Measurements from ENCODE around the gene NIT2.
A peak's percentile ranks its signal among the peaks of the same experiment; 100 is the strongest.
"Not testable (repeated sequence)": the region's sequence is repeated elsewhere in the genome, so short reads cannot be mapped to it uniquely, and the experiment has no call there.

Gene NIT2
- total RNA-seq, result 28.7 to 36.6 reads per million in 2 donors

- peak; percentile 60 to 90 (median 68) for DNase-seq
Measured at GRCh38 chr3:100334488-100335351, at the start of gene NIT2. Gene NIT2, plus strand, starts transcription at chr3:100334757. Its CDS starts 35 bp downstream, at chr3:100334792.

GRCh38 chr3:100288288-100288894 is 46.2 kb upstream of the NIT2 start:
- no peak for DNase-seq

GRCh38 chr3:100289339-100289738 is 45.2 kb upstream of the NIT2 start:
- DNase-seq, result no peak

- no peak for DNase-seq
Measured at GRCh38 chr3:100295089-100295488, 39.5 kb upstream of the NIT2 start.

GRCh38 chr3:100297784-100298183 is 36.8 kb upstream of the NIT2 start:
- DNase-seq, result no peak

GRCh38 chr3:100299016-100299415 is 35.5 kb upstream of the NIT2 start:
- no peak for DNase-seq

- no peak for DNase-seq
Measured at GRCh38 chr3:100306695-100307094, 27.9 kb upstream of the NIT2 start.

- no peak for DNase-seq
Measured at GRCh38 chr3:100310355-100310965, 24.1 kb upstream of the NIT2 start.

GRCh38 chr3:100311011-100311410 is 23.5 kb upstream of the NIT2 start:
- DNase-seq, result no peak

- DNase-seq, result peak in 2 of 5 experiments; percentile 34 to 69
Measured at GRCh38 chr3:100316641-100317069, 17.9 kb upstream of the NIT2 start.

GRCh38 chr3:100317912-100318311 is 16.6 kb upstream of the NIT2 start:
- DNase-seq, result peak in 1 of 5 experiments; percentile 54

GRCh38 chr3:100319951-100320350 is 14.6 kb upstream of the NIT2 start:
- DNase-seq, result no peak

- no peak for DNase-seq
Measured at GRCh38 chr3:100324044-100324443, 10.5 kb upstream of the NIT2 start.

- DNase-seq, result no peak
Measured at GRCh38 chr3:100325827-100326226, 8.7 kb upstream of the NIT2 start.

GRCh38 chr3:100327377-100327776 is 7.2 kb upstream of the NIT2 start:
- not testable (repeated sequence) for DNase-seq

GRCh38 chr3:100329800-100330489 is 4.6 kb upstream of the NIT2 start:
- no peak for DNase-seq

- DNase-seq, result no peak
Measured at GRCh38 chr3:100330651-100331050, 3.9 kb upstream of the NIT2 start.

- DNase-seq, result no peak
Measured at GRCh38 chr3:100331660-100332059, 2.9 kb upstream of the NIT2 start.

- DNase-seq, result no peak
Measured at GRCh38 chr3:100333051-100333450, 1.5 kb upstream of the NIT2 start.

GRCh38 chr3:100333970-100334487 is 528 bp upstream of the NIT2 start:
- no peak for DNase-seq

- peak in 1 of 5 experiments; percentile 33 for DNase-seq
Measured at GRCh38 chr3:100335434-100335833, 877 bp downstream of the NIT2 start.

GRCh38 chr3:100336229-100336628 is 1.7 kb downstream of the NIT2 start:
- not testable (repeated sequence) for DNase-seq

- DNase-seq, result no peak
Measured at GRCh38 chr3:100338911-100339310, 4.4 kb downstream of the NIT2 start.

All from T-helper 2 cell (primary cell).